Peyer's patch (tissue), 4 donors: ENCODE results near the gene BCAS3.

Experiments
- CTCF ChIP-seq, 6 experiments: fragments of 450-650 bp in 4 of 6; fragments of 200-600 bp in 2 of 6; sonication (generic) in 1 of 6; IDR thresholded peaks; one replicate each; pipeline ENCODE4 v1.5.1; 2017 to 2019; ENCODE audit warnings: antibody characterized with exemption in 6 of 6, mild to moderate bottlenecking in 3 of 6, moderate library complexity in 1 of 6
- POLR2A ChIP-seq, 2 donors: fragments of 450-650 bp; IDR thresholded peaks; one replicate each; pipeline ENCODE4 v1.5.1; 2017; ENCODE audit warnings: antibody characterized with exemption in 2 of 2, mild to moderate bottlenecking in 2 of 2, moderate library complexity in 2 of 2

GRCh38 chr17:61005358-61005757, 327.7 kb downstream of the BCAS3 start:
- TF ChIP-seq CTCF (IDR thresholded peaks at IDR 0.05), result no peak
- no peak for TF ChIP-seq POLR2A (IDR thresholded peaks at IDR 0.05)
